Smooth muscle cell of the brain vasculature (primary cell): ENCODE data around the gene DOCK8.
"Not testable (repeated sequence)": the region's sequence is repeated elsewhere in the genome, so short reads cannot be mapped to it uniquely, and the experiment has no call there.

Experiments used
- DNase-seq: peaks from one replicate; pipeline ENCODE4 v3.0.0-alpha.2; 2012; ENCODE audit warnings: low read depth, low spot score

Gene DOCK8

GRCh38 chr9:214648-215493, at the start of gene DOCK8:
DOCK8 (plus strand) TSS chr9:214865; CDS start chr9:214977, 112 bp downstream.
- no peak for DNase-seq

GRCh38 chr9:169757-170156, 44.9 kb upstream of the DOCK8 start:
- not testable (repeated sequence) for DNase-seq

DNA sequence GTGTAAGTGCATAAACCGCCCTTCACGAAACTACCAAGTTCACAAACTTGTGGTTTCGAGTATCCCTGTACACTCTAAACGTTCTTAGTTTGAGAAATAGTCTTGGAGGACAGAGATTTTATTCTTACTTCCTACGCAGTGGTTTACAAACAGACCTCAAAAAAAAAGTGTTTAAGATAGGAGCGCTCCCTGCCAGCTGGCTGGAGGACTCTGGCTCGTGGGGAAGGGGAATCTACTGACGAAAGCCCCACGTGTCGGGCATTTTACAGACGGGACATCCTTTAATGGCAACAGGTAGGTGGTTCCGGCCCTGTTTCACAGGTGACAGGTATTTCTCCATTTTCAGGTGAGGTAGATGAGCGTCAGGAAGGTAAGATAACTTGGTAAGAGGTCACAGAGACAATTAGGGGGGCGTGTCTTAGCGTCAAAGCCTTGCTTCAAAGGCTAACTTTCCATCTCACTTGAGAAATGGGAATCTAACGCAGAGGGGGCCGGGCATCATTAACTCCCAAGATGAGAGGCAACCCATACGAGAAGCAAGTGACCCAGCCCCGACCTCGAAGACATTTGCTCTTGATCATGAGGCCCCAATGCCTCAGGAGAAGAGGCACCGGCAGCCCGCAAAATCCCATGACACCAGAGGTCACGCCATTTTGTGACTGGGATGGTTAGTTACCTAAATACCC, 36.4 kb upstream of the DOCK8 start:
- DNase-seq = not testable (repeated sequence)

- peak; percentile 12 for DNase-seq
These were observed 35.7 kb upstream of the DOCK8 start, which contains the start of gene ZNG1A for GRCh38 chr9:178970-179383. ZNG1A (minus strand) TSS chr9:179056; CDS start chr9:178969, 87 bp downstream.

- DNase-seq = not testable (repeated sequence)
These were observed 15.1 kb upstream of the DOCK8 start for GRCh38 chr9:199601-200000.

GRCh38 chr9:206481-206880, 8.2 kb upstream of the DOCK8 start:
- no peak for DNase-seq

DNA sequence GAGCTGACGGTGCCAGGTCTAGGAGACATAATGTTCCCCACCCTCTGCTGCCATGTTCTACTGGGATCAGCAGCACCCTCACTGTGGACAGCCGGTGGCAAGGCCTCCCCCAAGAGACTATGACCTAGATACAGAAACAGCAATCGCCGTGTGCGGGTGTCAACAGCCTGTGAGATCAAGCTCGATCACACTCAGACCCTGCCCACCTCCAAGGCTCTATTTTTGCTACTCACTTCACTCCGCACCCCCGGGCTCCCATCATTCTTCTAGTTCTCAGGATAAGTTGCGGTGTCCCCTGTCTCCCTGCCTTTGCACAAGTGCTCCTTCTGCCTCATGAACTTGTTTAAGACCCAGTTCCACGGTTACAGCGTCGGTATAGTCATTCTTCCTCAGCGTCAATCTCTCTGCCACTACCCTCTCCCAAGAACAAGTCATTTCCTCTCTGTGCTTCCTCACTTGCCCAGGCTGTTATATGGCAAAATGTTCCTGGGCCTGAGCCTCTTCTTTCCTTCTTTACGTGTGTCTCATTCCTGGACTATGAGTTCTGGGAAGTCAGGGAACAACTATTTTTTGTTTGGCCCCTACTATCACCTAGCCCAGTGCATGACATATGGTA, 5.4 kb upstream of the DOCK8 start:
- no peak for DNase-seq

DNA sequence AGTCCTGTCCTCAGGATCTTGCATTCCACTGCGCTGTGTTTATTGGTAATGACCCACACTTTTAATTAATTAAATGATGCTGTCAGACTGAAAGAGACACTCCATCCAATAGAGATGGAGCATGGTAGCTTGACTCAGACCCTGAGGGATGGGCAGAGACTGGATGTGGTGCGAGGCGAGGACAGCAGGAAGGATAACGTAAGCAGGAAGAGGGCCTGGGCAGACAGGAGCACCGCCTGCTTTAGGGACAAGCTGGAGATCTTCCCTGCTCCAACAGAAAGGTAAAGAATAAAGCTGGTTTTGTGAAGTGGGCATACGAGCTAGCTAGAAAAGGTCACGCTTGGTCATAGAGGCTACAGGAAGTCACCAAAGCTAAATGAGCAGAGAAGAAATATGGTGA, 3.6 kb upstream of the DOCK8 start:
- DNase-seq = no peak

GRCh38 chr9:211557-211956, 3.1 kb upstream of the DOCK8 start:
- DNase-seq = no peak

DNA sequence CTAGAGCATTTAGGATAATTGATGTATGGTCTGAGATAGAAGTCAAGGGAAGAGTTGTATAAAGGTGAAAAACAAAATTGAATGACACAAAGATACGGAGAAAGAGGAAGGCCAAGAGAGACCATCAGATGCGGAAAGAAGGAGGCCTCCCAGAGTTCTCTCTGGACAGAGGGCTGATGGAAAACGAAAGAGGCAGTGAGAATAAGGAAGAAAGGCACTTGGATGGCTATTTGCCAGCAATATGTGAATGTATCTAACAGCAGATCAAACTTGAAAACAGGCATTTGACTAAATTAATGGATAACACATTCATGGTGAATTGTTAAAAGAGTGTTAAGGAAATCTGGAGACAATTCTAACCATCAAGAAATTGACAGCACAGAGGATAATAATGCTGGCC, 2.4 kb upstream of the DOCK8 start:
- DNase-seq = no peak

GRCh38 chr9:213901-214300, 764 bp upstream of the DOCK8 start:
- not testable (repeated sequence) for DNase-seq

DNA sequence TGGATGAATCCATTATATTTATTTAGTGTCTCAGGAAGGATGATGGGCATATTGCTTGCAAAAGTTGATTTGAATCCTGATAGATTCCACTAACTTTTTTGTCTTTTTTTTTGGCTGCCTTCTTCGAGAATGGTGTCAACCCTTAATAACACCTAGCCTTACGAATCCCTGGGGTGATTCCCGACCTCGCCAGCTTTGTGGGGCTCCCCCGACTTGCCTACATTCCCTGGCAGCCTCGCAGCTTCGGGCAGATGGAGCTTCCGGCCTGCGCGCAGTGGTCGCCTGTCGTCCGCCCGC, 366 bp upstream of the DOCK8 start:
- no peak for DNase-seq

GRCh38 chr9:215631-216155, 1.0 kb downstream of the DOCK8 start:
- DNase-seq = no peak

GRCh38 chr9:216866-217265, 2.2 kb downstream of the DOCK8 start:
- no peak for DNase-seq

GRCh38 chr9:217950-218349, 3.3 kb downstream of the DOCK8 start:
- DNase-seq = no peak

DNA sequence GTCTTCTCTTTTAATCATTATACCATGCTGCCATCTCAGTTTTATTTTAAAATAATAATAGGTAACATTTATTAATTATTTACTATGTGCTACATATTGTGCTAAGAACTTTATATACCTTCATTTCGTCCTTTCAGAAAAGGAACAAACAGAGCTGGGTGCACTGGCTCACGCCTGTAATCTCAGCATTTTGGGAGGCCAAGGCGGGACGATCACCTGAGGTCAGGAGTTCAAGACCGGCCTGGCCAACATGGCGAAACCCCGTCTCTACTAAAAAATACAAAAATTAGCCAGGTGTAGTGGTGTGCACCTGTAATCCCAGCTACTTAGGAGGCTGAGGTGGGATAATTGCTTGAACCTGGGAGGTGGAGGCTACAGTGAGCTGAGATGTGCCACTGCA, 4.4 kb downstream of the DOCK8 start:
- not testable (repeated sequence) for DNase-seq

GRCh38 chr9:219670-220365, 5.2 kb downstream of the DOCK8 start:
- DNase-seq = no peak

DNA sequence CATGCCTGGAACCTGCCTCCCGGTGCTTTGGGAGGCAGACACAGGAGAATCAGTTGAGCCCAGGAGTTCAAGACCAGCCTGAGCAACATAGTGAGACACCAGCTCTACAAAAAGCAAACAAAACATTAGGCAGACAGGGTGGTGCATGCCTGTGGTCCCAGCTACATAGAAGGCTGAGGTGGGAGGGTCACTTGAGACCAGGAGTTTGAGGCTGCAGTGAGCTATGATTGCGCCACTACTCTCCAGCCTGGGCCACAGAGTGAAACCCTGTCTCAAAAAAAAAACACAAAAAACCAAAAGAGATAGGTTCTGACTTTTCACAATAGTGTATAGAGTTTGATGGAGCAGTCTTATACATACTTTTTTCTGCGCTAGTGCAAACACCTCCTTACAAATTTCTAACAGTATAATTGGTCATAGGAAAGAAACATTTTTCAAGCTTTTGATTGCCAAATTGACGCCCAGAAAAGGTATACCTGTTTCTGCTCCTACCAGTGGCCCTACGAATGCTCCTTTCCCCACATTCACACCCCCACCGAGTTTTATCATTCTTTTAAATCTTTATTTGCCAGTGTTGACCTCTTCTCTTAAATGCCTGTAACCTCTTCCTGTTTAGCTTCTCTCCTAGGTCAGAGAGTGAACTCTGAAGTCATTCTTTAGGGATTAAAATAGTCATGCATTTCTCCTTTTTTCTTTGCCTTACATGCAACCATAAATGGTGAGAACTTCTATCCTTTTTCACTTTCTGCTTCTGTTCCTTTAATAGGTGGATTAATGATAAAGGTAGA, 7.5 kb downstream of the DOCK8 start:
- no peak for DNase-seq

- DNase-seq = no peak
These were observed 8.5 kb downstream of the DOCK8 start for GRCh38 chr9:223152-223551.

DNA sequence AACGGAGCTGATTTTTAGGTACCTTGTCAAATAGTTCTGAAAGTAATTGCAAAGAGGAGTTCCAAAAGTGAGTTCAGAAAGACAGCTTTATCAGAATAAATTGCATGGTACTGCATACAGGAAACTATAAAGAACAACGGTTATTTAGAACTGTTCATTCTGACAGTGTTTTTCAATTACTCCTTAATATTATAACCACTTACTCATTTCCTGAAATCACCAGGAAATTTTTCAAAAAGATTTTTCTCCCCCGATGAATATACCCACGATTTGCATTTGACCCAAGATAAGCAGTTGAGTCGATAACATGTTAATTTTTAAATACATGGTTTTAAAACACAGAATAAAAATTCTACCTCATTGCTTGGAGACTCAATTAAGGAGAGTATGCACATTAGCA, 9.4 kb downstream of the DOCK8 start:
- no peak for DNase-seq
